NB4 (cell line): Measurements from ENCODE around the gene ACBD6.

ENCODE experiments used
- CTCF ChIP-seq: IDR thresholded peaks from one replicate; pipeline ENCODE4 v1.5.1; 2012; ENCODE audit warnings: low read depth, low read length
- POLR2A ChIP-seq: IDR thresholded peaks from 2 replicates; pipeline ENCODE4 v1.6.1; 2011; ENCODE audit warnings: mild to moderate bottlenecking; ENCODE audit not compliant: insufficient read length; ENCODE audit errors: extremely low read depth
- TF ChIP-seq, protein P1 (sequence below): IDR thresholded peaks from 2 replicates; pipeline ENCODE4 v1.6.1; 2011; ENCODE audit warnings: low read depth, low read length

DNA sequence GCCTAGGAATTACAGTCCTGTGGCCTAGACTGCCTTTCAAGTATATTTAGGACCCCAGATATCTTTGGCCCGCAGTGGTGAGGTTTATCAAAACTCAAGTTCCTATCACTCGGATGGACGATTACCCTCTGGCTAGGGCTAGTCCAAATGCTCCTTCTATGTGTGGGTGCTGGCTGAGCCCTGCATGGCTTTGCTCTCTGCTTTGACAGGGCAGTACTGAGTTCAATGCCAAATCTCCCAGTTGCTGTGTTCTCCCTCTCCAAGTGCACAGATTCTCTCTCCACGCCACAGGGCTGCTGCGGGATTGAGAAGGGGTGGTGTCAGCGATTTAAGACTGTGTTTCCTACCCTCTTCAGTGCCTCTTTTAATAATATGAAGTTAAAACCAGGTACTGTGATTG lies 175.3 kb downstream of the ACBD6 start:
- TF ChIP-seq CTCF (no peak), POLR2A (no peak)
- TF ChIP-seq, protein P1, sequence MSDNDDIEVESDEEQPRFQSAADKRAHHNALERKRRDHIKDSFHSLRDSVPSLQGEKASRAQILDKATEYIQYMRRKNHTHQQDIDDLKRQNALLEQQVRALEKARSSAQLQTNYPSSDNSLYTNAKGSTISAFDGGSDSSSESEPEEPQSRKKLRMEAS, result no peak
